Transverse colon (tissue), 4 donors: ENCODE measurements around the gene SLIT2. TPM values are rescaled to one million over a fixed set of nuclear protein-coding genes. Genes with fewer than 3 reads are reported as not detected.

Experiments used
- DNase-seq: peaks from one replicate; pipeline ENCODE4 v3.0.0-alpha.2; 2019
- H3K27ac ChIP-seq, 4 donors: fragments of 200-600 bp; sonication (generic); 2 replicates each; pipeline ENCODE4 v1.5.1; 2016 to 2018; ENCODE audit warnings: inconsistent platforms in 4 of 4
- H3K27me3 ChIP-seq: fragments of 200-600 bp; sonication (generic); 2 replicates; pipeline ENCODE4 v1.5.1; 2017; ENCODE audit warnings: inconsistent platforms
- H3K36me3 ChIP-seq, 4 donors: fragments of 200-600 bp; sonication (generic); 2 replicates each; pipeline ENCODE4 v1.5.1; 2017 to 2019; ENCODE audit warnings: inconsistent platforms in 4 of 4
- H3K4me1 ChIP-seq, 4 donors: fragments of 200-600 bp; sonication (generic); 2 replicates each; pipeline ENCODE4 v1.5.1; 2017 to 2020; ENCODE audit warnings: inconsistent platforms in 4 of 4
- H3K4me3 ChIP-seq, 4 donors: fragments of 200-600 bp; sonication (generic); 1 replicate in 1 of 4; 2 replicates in 3 of 4; pipeline versions ENCODE4 v1.5.1 to v1.6.1; 2017 to 2019; ENCODE audit warnings: inconsistent platforms in 4 of 4
- H3K9me3 ChIP-seq, 2 donors: fragments of 200-600 bp; sonication (generic); 2 replicates each; pipeline ENCODE4 v1.5.1; 2017 to 2019; ENCODE audit warnings: inconsistent platforms in 2 of 2
- EP300 ChIP-seq: sonication (generic); formaldehyde crosslinking; IDR thresholded peaks from one replicate; pipeline ENCODE4 v1.6.1; 2017; ENCODE audit warnings: antibody characterized with exemption, low read depth
- POLR2A ChIP-seq: fragments of 450-650 bp; IDR thresholded peaks from one replicate; pipeline ENCODE4 v1.6.1; 2016; ENCODE audit warnings: antibody characterized with exemption, mild to moderate bottlenecking, moderate library complexity
- POLR2AphosphoS5 ChIP-seq, 3 donors: sonication (generic); formaldehyde crosslinking; IDR thresholded peaks; one replicate each; pipeline ENCODE4 v1.6.1; 2016; ENCODE audit warnings: antibody characterized with exemption in 3 of 3
- whole genome bisulfite sequencing, 2 donors: methylation state at CpG; one replicate each; pipeline ENCODE4 v1.1.5; 2018; ENCODE audit warnings: low coverage in 1 of 2; 5-methylcytosine and 5-hydroxymethylcytosine counted together
- in situ Hi-C, 4 donors: fragments of 200-750 bp; cut with MboI; loops; one replicate each; pipeline versions ENCODE4 v1.15.0 to v1.15.1; 2017; ENCODE audit warnings: low sequenced_read_pairs in 3 of 4, low pct_ligation_motif_present in 1 of 4, low pct_unique_long_range_greater_than_20kb in 1 of 4
- intact Hi-C: fragments of 100-400 bp; cut with DNase I; formaldehyde crosslinking; loops from one replicate; pipeline ENCODE4 v1.15.1; 2023; ENCODE audit warnings: low total_unique reads
- total RNA-seq, 4 donors: library from RNA; depleted of rRNA; stranded (reverse); fragments of >200 nt; gene quantifications; one replicate each; pipeline ENCODE4 v1.1.0, GENCODE V29; 2016
- TF ChIP-seq, protein P1 (sequence below), 5 experiments: fragments of 200-600 bp in 3 of 5; fragments of 450-650 bp in 2 of 5; sonication (generic) in 3 of 5; IDR thresholded peaks; 1 replicate in 2 of 5; 2 replicates in 3 of 5; pipeline ENCODE4 v1.5.1; 2016 to 2017; ENCODE audit warnings: antibody characterized with exemption in 5 of 5, inconsistent platforms in 3 of 5, mild to moderate bottlenecking in 2 of 5, moderate library complexity in 1 of 5

SLIT2 gene
- total RNA-seq, 4 donors from 2014 or later, result 2.2 to 6.7 (median 5.6) TPM

GRCh38 chr4:20297261-20297660 lies 45.6 kb downstream of the SLIT2 start:
- H3K9me3 ChIP-seq, result no peaks in the 10 kb centered on the region
- TF ChIP-seq POLR2AphosphoS5 (IDR thresholded peaks at IDR 0.05) (no peak), EP300 (no peak), POLR2A (no peak)
- TF ChIP-seq, protein P1, sequence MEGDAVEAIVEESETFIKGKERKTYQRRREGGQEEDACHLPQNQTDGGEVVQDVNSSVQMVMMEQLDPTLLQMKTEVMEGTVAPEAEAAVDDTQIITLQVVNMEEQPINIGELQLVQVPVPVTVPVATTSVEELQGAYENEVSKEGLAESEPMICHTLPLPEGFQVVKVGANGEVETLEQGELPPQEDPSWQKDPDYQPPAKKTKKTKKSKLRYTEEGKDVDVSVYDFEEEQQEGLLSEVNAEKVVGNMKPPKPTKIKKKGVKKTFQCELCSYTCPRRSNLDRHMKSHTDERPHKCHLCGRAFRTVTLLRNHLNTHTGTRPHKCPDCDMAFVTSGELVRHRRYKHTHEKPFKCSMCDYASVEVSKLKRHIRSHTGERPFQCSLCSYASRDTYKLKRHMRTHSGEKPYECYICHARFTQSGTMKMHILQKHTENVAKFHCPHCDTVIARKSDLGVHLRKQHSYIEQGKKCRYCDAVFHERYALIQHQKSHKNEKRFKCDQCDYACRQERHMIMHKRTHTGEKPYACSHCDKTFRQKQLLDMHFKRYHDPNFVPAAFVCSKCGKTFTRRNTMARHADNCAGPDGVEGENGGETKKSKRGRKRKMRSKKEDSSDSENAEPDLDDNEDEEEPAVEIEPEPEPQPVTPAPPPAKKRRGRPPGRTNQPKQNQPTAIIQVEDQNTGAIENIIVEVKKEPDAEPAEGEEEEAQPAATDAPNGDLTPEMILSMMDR (IDR thresholded peaks at IDR 0.05), result no peak
- no peak overlapping the region for H3K4me3 ChIP-seq
- H3K27me3 ChIP-seq, result no peaks in the 10 kb centered on the region
- in situ Hi-C loops (no loop called here), intact Hi-C loops (no loop called here)
- no peak overlapping the region for H3K27ac ChIP-seq
- no peak for DNase-seq
- WGBS, 2 donors, result 56 to 58% methylated on average over 2 of the region's 2 CpGs
- H3K36me3 ChIP-seq, result no peaks in the 10 kb centered on the region
- no peaks in the 10 kb centered on the region for H3K4me1 ChIP-seq

DNA sequence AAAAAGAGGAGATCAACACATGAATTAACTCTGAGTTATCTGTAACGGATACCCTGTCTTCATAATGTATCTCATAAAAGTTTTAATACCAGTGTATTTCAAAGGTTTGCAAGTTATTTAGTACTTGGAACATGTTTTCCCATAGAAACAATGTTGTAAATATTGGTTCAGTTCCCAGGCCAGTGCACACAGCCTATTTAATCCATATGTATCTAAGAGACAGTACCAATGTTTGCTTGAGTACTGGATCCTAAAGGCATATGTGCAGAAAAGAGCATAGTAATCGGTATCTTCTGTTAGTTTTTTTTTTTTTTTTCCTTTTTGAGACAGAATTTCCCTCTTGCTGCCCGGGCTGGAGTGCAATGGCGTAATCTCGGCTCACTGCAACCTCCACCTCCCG lies 46.1 kb downstream of the SLIT2 start:
- H3K27ac ChIP-seq, result no peak overlapping the region
- no peaks in the 10 kb centered on the region for H3K9me3 ChIP-seq
- H3K27me3 ChIP-seq, result no peaks in the 10 kb centered on the region
- 85 to 91% methylated on average over 6 of the region's 6 CpGs for WGBS, 2 donors
- H3K36me3 ChIP-seq, result no peaks in the 10 kb centered on the region
- TF ChIP-seq, protein P1 (IDR thresholded peaks at IDR 0.05), result no peak
- TF ChIP-seq POLR2A, result no peak
- no peak for TF ChIP-seq POLR2AphosphoS5 (IDR thresholded peaks at IDR 0.05)
- no peak for TF ChIP-seq EP300
- in situ Hi-C loops (no loop called here), intact Hi-C loops (no loop called here)
- H3K4me3 ChIP-seq, result no peak overlapping the region
- H3K4me1 ChIP-seq, result no peaks in the 10 kb centered on the region
- no peak for DNase-seq

- intact Hi-C loops (no loop called here), in situ Hi-C loops (no loop called here)
- DNase-seq, result no peak
- H3K27me3 ChIP-seq, result no peaks in the 10 kb centered on the region
- no peaks in the 10 kb centered on the region for H3K9me3 ChIP-seq
- H3K27ac ChIP-seq, result no peak overlapping the region
- H3K4me3 ChIP-seq, result no peak overlapping the region
- TF ChIP-seq POLR2AphosphoS5 (IDR thresholded peaks at IDR 0.05) (no peak), EP300 (no peak), POLR2A (no peak)
- TF ChIP-seq, protein P1 (IDR thresholded peaks at IDR 0.05), result no peak
- H3K36me3 ChIP-seq, result no peaks in the 10 kb centered on the region
- H3K4me1 ChIP-seq, result no peaks in the 10 kb centered on the region
Observed at GRCh38 chr4:20298455-20298854, 46.8 kb downstream of the SLIT2 start.

DNA sequence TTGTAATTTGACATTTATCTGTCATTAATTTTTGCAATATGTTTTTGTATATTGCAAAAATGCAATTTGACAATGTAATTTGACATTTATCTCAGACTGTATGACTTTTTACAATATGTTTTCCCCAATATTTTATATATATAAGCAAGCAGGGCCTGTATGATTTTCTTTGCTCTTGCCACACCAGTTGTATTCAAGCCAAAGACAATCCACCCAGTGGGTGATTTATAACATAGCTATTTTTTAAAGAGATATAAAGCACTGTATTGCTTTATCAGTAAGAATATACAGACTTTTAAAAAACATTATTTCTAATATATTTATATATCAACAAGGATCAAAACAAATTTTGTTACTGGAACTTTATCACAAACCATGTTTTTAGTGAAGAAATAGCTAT lies 47.3 kb downstream of the SLIT2 start:
- H3K4me1 ChIP-seq, result no peaks in the 10 kb centered on the region
- in situ Hi-C loops, result no loop called here
- intact Hi-C loops, result no loop called here
- H3K27me3 ChIP-seq, result no peaks in the 10 kb centered on the region
- TF ChIP-seq POLR2A (no peak), POLR2AphosphoS5 (IDR thresholded peaks at IDR 0.05) (no peak)
- no peaks in the 10 kb centered on the region for H3K36me3 ChIP-seq
- no peak overlapping the region for H3K4me3 ChIP-seq
- H3K27ac ChIP-seq, result no peak overlapping the region
- no peak for DNase-seq
- no peaks in the 10 kb centered on the region for H3K9me3 ChIP-seq

GRCh38 chr4:20299515-20299914 lies 47.8 kb downstream of the SLIT2 start:
- no peak for TF ChIP-seq POLR2A
- TF ChIP-seq EP300, result no peak
- TF ChIP-seq POLR2AphosphoS5 (IDR thresholded peaks at IDR 0.05), result no peak
- TF ChIP-seq, protein P1 (IDR thresholded peaks at IDR 0.05), result peak in 1 of 5 experiments; percentile 3
- WGBS, 2 donors, result 32 to 45% methylated on average over 3 of the region's 3 CpGs
- Histone ChIP-seq H3K4me1 (no peaks in the 10 kb centered on the region), H3K27me3 (no peaks in the 10 kb centered on the region), H3K36me3 (no peaks in the 10 kb centered on the region), H3K9me3 (no peaks in the 10 kb centered on the region), H3K4me3 (no peak overlapping the region), H3K27ac (no peak overlapping the region)
- intact Hi-C loops, result no loop called here
- in situ Hi-C loops, result no loop called here
- DNase-seq, result no peak
